Spinal cord (tissue), 10 donors: ENCODE measurements around the gene MRGPRX4. TPM values are rescaled to one million over a fixed set of nuclear protein-coding genes. Genes with fewer than 3 reads are reported as not detected.
"Not testable (repeated sequence)": the region's sequence is repeated elsewhere in the genome, so short reads cannot be mapped to it uniquely, and the experiment has no call there.

Experiments
- DNase-seq, 6 donors: peaks; one replicate each; pipeline versions ENCODE4 v3.0.0 to v3.0.0-alpha.2; 2013 to 2015; ENCODE audit warnings: low spot score in 6 of 6, low read depth in 4 of 6
- H3K27ac ChIP-seq: one replicate; pipeline ENCODE4 v1.5.1; 2013; ENCODE audit warnings: low read depth, low read length, control low read depth
- H3K27me3 ChIP-seq: one replicate; pipeline ENCODE4 v1.6.1; 2013; ENCODE audit warnings: low read length; ENCODE audit not compliant: control insufficient read depth, insufficient read depth
- H3K36me3 ChIP-seq: one replicate; pipeline ENCODE4 v1.6.1; 2013; ENCODE audit warnings: low read length; ENCODE audit not compliant: control insufficient read depth, insufficient read depth
- H3K4me1 ChIP-seq: one replicate; pipeline ENCODE4 v1.6.1; 2013; ENCODE audit warnings: low read length; ENCODE audit not compliant: control insufficient read depth, insufficient read depth
- H3K4me3 ChIP-seq: one replicate; pipeline ENCODE4 v1.5.1; 2013; ENCODE audit warnings: low read depth, low read length, control low read depth
- H3K9me3 ChIP-seq: one replicate; pipeline ENCODE4 v1.6.1; 2013; ENCODE audit warnings: low read length; ENCODE audit not compliant: control insufficient read depth, insufficient read depth
- WGBS: methylation state at CpG from one replicate; pipeline ENCODE4 v1.1.5; 2013; ENCODE audit warnings: missing lambda C conversion rate; ENCODE audit not compliant: insufficient coverage; 5-methylcytosine and 5-hydroxymethylcytosine counted together
- polyA plus RNA-seq, 2 donors: library from polyadenylated mRNA; unstranded; fragments of 120-200 nt; gene quantifications; one replicate each; pipeline ENCODE4 v1.2.1, GENCODE V29; 2013; ENCODE audit not compliant: insufficient read length in 2 of 2
- total RNA-seq, 2 donors: library from RNA; depleted of rRNA in 1 of 2; stranded (reverse); fragments of 120-200 nt in 1 of 2; fragments of >200 nt in 1 of 2; gene quantifications; one replicate each; pipeline versions ENCODE4 v1.2.3 to v1.2.4, GENCODE V29; 2013 to 2014
- donor health status: healthy.

MRGPRX4 gene
- total and polyA plus RNA-seq, 4 donors: 0.20 TPM; not detected in 3

DNA sequence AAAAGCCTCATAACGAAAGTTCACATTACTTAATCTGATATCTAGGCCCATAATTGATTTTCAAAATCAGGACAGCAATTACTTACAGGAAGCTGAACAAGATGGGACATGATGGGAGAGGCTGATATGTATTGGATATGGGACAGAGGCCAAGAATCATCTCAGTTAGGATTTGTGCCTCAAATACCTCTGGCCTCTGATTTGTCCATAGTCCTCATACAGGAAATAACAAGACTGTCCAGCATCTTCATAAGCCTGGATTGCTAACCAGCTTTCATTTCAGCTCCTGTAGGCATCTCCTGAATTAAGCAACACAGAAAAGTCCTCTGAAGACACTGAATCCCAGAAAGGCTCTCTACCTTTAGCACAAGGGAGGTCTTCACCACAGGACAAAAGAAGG is 4.3 kb upstream of the MRGPRX4 start:
- no CpG with 5 or more reads among the region's 1 CpG for WGBS

DNA sequence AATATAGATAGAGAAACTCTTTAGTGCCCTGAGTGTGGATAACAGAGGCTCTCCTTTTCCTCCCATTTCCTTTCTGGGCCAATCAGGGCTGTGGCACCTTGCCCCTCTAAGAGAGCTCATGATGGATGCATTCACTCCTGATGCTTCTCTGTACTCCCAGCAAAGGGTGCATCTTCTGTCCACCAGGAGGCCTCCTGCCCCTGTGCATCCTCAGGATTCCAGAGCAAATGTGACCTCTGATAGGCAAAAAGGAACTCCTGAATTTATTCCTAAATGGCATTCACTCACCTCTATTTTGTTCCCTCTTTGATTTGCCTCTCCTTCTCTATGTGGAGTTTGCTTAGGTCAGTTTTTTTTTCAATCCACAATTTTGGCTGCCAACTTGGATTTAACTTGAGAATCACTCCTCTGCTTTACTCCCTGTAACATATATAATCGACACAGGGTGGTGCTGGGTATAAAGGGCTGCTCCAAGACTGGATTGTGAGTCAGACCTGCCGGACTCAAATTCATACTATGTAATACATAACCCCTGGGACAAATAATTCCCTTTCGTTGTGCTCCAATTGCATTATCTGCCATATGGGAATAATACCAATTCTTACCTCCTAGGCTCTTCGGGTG is 1.1 kb upstream of the MRGPRX4 start:
- DNase-seq: peak in 1 of 6 donors; percentile 8
- Histone ChIP-seq H3K27ac (no peak overlapping the region), H3K9me3 (no peaks in the 10 kb centered on the region), H3K36me3 (no peaks in the 10 kb centered on the region), H3K4me1 (no peaks in the 10 kb centered on the region), H3K4me3 (no peak overlapping the region), H3K27me3 (peaks cover 2% of the 10 kb centered on the region)
- 79% methylated on average over 3 of the region's 4 CpGs for WGBS

More for the DNA sequence above, 4.3 kb upstream of the MRGPRX4 start:
- Histone ChIP-seq H3K4me1 (no peaks in the 10 kb centered on the region), H3K27ac (no peak overlapping the region), H3K9me3 (peaks cover 1% of the 10 kb centered on the region), H3K36me3 (no peaks in the 10 kb centered on the region), H3K4me3 (no peak overlapping the region), H3K27me3 (peaks cover 2% of the 10 kb centered on the region)
- DNase-seq: no peak

DNA sequence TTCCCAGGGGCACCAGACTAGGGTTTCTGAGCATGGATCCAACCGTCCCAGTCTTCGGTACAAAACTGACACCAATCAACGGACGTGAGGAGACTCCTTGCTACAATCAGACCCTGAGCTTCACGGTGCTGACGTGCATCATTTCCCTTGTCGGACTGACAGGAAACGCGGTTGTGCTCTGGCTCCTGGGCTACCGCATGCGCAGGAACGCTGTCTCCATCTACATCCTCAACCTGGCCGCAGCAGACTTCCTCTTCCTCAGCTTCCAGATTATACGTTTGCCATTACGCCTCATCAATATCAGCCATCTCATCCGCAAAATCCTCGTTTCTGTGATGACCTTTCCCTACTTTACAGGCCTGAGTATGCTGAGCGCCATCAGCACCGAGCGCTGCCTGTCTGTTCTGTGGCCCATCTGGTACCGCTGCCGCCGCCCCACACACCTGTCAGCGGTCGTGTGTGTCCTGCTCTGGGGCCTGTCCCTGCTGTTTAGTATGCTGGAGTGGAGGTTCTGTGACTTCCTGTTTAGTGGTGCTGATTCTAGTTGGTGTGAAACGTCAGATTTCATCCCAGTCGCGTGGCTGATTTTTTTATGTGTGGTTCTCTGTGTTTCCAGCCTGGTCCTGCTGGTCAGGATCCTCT is 709 bp downstream of the MRGPRX4 start:
- 91% methylated on average over 27 of the region's 28 CpGs for WGBS

DNA sequence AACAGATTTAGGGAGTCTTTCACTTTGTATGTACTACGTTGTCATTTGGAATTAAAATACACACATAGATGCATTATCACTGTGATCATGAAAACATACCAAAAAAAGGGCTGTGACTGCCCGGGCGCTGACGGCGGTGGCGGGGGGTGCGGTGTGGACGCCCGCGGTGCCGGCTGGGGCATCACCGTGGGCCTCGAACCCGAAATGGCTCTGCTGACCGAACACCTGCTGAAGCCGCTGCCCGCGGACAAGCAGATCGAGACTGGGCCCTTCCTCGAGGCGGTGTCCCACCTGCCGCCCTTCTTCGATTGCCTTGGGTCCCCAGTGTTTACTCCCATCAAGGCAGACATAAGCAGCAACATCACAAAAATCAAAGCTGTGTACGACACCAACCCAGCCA is 16.2 kb downstream of the MRGPRX4 start:
- H3K27ac ChIP-seq: no peak overlapping the region
- no peaks in the 10 kb centered on the region for H3K36me3 ChIP-seq
- no peaks in the 10 kb centered on the region for H3K9me3 ChIP-seq
- DNase-seq: no peak
- no peaks in the 10 kb centered on the region for H3K27me3 ChIP-seq
- no peak overlapping the region for H3K4me3 ChIP-seq
- 97% methylated on average over 21 of the region's 24 CpGs for WGBS
- H3K4me1 ChIP-seq: no peaks in the 10 kb centered on the region

More for the DNA sequence above, 709 bp downstream of the MRGPRX4 start:
- Histone ChIP-seq H3K4me3 (no peak overlapping the region), H3K36me3 (no peaks in the 10 kb centered on the region), H3K4me1 (no peaks in the 10 kb centered on the region), H3K9me3 (no peaks in the 10 kb centered on the region), H3K27ac (no peak overlapping the region), H3K27me3 (peaks cover 4% of the 10 kb centered on the region)
- no peak for DNase-seq

DNA sequence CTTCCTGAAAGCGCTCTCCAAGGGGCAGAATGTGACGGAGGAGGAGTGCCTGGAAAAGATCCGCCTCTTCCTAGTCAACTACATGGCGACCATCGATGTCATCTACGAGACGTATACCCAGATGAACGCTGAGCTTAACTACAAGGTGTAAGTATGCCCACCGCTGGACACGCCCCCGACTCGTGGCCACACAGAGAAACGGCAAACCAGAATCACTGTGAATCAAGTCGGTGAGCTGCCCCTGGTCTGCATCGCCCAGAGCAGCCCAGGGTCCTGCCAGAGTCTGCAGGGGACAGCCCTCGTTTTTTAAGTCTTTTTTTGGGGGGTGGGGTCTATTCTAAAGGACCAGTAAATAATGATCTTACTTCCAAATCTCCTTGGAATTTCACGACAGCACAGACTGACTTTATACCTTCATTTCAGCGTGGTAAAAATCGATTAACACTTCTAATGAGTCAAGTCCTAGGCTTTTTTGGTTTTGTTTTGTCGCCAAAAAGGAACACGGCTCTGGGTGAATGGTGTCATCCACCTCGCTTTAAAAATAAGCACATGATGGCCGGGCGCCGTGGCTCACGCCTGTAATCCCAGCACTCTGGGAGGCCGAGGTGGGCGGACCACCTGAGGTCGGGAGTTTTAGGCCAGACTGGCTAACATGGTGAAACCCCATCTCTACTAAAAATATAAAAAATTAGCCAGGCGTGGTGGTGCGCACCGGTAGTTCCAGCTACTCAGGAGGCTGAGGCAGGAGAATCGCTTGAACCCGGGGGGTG is 17.0 kb downstream of the MRGPRX4 start:
- WGBS: 95% methylated on average over 30 of the region's 34 CpGs
- not testable (repeated sequence) for H3K27ac ChIP-seq, H3K9me3 ChIP-seq, H3K27me3 ChIP-seq, H3K36me3 ChIP-seq, DNase-seq, H3K4me3 ChIP-seq, H3K4me1 ChIP-seq

DNA sequence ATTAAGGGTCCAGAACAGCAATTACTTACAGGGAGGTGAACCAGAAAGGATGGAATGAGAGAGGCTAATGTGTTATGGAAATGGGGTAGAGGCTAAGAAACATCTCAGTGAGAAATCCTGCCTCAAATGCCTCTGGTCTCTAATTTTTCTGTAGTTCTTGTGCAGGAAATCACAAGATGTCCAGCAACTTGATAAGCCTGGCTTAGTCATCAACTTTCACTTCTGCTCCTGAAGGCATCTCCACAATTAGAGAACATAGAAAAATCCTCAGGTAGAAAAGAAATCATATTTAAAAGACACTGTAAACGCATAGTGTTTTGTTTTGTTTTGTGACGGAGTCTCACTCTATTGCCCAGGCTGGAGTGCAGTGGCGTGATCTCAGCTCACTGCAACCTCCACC is 18.7 kb downstream of the MRGPRX4 start:
- Histone ChIP-seq H3K27ac (no peak overlapping the region), H3K4me3 (no peak overlapping the region), H3K36me3 (no peaks in the 10 kb centered on the region), H3K4me1 (no peaks in the 10 kb centered on the region), H3K27me3 (no peaks in the 10 kb centered on the region), H3K9me3 (no peaks in the 10 kb centered on the region)
- peak in 1 of 6 donors; percentile 5 for DNase-seq
- WGBS: no CpG with 5 or more reads among the region's 3 CpGs

DNA sequence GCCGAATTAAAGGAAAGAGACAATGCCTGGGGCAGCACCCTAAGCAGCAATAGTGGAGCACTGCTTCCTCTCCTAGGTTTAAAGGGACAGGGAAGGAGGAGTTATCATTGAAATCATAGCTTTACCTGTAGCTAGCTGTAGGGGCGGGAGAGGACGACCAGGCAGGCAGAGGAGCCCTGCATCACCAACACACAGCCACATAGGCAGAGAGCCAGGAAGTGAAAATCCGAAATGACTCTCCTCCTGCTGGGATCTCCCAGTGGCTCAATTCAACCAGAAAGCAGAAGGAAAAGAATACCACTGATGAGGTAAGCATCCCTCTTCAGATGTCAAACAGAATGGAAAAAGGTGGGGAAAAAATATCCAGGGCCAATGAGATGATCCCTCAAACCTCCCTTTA is 20.4 kb downstream of the MRGPRX4 start:
- no peak overlapping the region for H3K27ac ChIP-seq
- H3K36me3 ChIP-seq: no peaks in the 10 kb centered on the region
- DNase-seq: peak in 1 of 6 donors; percentile 21
- no peaks in the 10 kb centered on the region for H3K27me3 ChIP-seq
- WGBS: 28% methylated on average over 3 of the region's 4 CpGs
- H3K4me1 ChIP-seq: no peaks in the 10 kb centered on the region
- no peak overlapping the region for H3K4me3 ChIP-seq
- H3K9me3 ChIP-seq: no peaks in the 10 kb centered on the region

DNA sequence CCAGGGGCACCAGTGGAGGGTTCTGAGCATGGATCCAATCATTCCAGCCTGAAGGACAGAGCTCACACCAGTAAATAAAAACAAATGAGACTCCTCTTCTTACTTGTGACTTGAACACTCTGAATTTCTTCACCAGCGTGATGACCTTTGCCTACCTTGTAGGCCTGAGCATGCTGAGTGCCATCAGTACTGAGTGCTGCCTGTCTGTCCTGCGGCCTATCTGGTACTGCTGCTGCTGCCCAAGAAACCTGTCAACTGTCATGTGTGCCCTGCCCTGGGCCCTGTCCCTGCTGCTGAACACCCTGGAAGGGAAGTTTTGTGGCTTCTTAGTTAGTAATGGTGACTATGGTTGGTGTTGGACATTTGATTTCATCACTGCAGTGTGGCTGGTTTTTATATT is 23.9 kb downstream of the MRGPRX4 start:
- no peak overlapping the region for H3K27ac ChIP-seq
- H3K27me3 ChIP-seq: no peaks in the 10 kb centered on the region
- DNase-seq: no peak
- WGBS: 87% methylated on average over 2 of the region's 2 CpGs
- H3K4me3 ChIP-seq: no peak overlapping the region
- no peaks in the 10 kb centered on the region for H3K9me3 ChIP-seq
- no peaks in the 10 kb centered on the region for H3K4me1 ChIP-seq
- no peaks in the 10 kb centered on the region for H3K36me3 ChIP-seq

DNA sequence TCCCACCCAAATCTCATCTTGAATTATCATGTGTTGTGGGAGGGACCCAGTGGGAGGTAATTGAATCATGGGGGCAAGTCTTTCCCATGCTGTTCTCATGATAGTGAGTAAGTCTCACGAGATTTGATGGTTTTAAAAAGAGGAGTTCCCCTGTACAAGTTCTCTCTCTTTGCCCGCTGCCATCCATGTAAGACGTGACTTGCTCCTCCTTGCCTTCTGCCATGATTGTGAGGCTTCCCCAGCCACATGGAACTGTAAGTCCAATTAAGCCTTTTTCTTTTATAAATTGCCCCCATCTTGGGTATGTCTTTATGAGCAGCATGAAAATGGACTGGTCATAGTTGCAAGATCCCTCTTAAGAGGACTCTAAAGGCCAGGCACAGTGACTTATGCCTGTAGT is 25.1 kb downstream of the MRGPRX4 start:
- H3K4me1 ChIP-seq, H3K36me3 ChIP-seq, H3K27ac ChIP-seq, H3K27me3 ChIP-seq, DNase-seq, H3K4me3 ChIP-seq, H3K9me3 ChIP-seq: not testable (repeated sequence)
- no CpG with 5 or more reads among the region's 3 CpGs for whole genome bisulfite sequencing
